HK-2 (cell line): Measurements from ENCODE around the gene TRIM64.
"Not testable (repeated sequence)": the region's sequence is repeated elsewhere in the genome, so short reads cannot be mapped to it uniquely, and the experiment has no call there.

Experiments
- DNase-seq: peaks from one replicate; pipeline ENCODE4 v3.0.0-alpha.2; 2018; ENCODE audit not compliant: unreplicated experiment

Gene TRIM64

GRCh38 chr11:89965737-89966136, at the start of gene TRIM64:
Gene TRIM64 (plus strand): TSS chr11:89966037. CDS start chr11:89968504, 2,467 bp downstream.
- not testable (repeated sequence) for DNase-seq

GRCh38 chr11:89922195-89922660, 43.6 kb upstream of the TRIM64 start, which contains the start of gene TRIM49D1:
Gene TRIM49D1 (minus strand): TSS chr11:89922245. CDS start chr11:89917710, 4,535 bp downstream.
- DNase-seq, result no peak

GRCh38 chr11:89923764-89924163, 42.1 kb upstream of the TRIM64 start, which contains the start of gene TRIM49D2:
Gene TRIM49D2 (plus strand): TSS chr11:89924064. CDS start chr11:89926762, 2,698 bp downstream.
- DNase-seq, result not testable (repeated sequence)

GRCh38 chr11:89960833-89961232, 5.0 kb upstream of the TRIM64 start:
- DNase-seq, result not testable (repeated sequence)
